Measurements from ENCODE around the gene ZNF79. TPM values are rescaled to one million over a fixed set of nuclear protein-coding genes. Genes with fewer than 3 reads are reported as not detected.

Gene ZNF79
- total and polyA plus RNA-seq, 4 donors: 1.0 to 10.3 (median 4.7) TPM

GRCh38 chr9:127403507-127404192, 20.5 kb upstream of the ZNF79 start:
- ATAC-seq (ENCODE audit: low FRiP score): no peak
- Histone ChIP-seq H3K9me3 (ENCODE audit: control insufficient read depth, low read length) (no peaks in the 10 kb centered on the region), H3K36me3 (ENCODE audit: control insufficient read depth in 1 of 2, insufficient read depth in 2 of 2, low read length in 1 of 2) (peaks cover 0 to 2% of the 10 kb centered on the region in 2 donors), H3K27ac (ENCODE audit: low read depth in 1 of 2, low read length in 2 of 2) (no peak overlapping the region), H3K4me1 (ENCODE audit: control insufficient read depth in 1 of 2, insufficient read depth in 2 of 2, low read length in 2 of 2) (no peaks in the 10 kb centered on the region), H3K4me3 (ENCODE audit: low read length in 2 of 2) (no peak overlapping the region), H3K27me3 (ENCODE audit: control insufficient read depth in 1 of 2, insufficient read depth in 2 of 2, low read length in 1 of 2) (no peaks in the 10 kb centered on the region)
- 90 to 91% methylated on average over 21 to 22 of the region's 22 CpGs for WGBS, 2 donors
- intact Hi-C loops (cut with DNase I): no loop called here
- no peak for DNase-seq

- intact Hi-C loops (cut with DNase I): no loop called here
- Histone ChIP-seq H3K27me3 (ENCODE audit: control insufficient read depth in 1 of 2, insufficient read depth in 2 of 2, low read length in 1 of 2) (no peaks in the 10 kb centered on the region), H3K36me3 (ENCODE audit: control insufficient read depth in 1 of 2, insufficient read depth in 2 of 2, low read length in 1 of 2) (peaks cover 0 to 2% of the 10 kb centered on the region in 2 donors), H3K4me3 (ENCODE audit: low read length in 2 of 2) (no peak overlapping the region), H3K9me3 (ENCODE audit: control insufficient read depth, low read length) (no peaks in the 10 kb centered on the region), H3K27ac (ENCODE audit: low read depth in 1 of 2, low read length in 2 of 2) (no peak overlapping the region), H3K4me1 (ENCODE audit: control insufficient read depth in 1 of 2, insufficient read depth in 2 of 2, low read length in 2 of 2) (no peaks in the 10 kb centered on the region)
- 94% methylated on average over 23 of the region's 23 CpGs for WGBS, 2 donors
- no peak for DNase-seq
- no peak for ATAC-seq (ENCODE audit: low FRiP score)
Observed at GRCh38 chr9:127404631-127405030, 19.6 kb upstream of the ZNF79 start.

GRCh38 chr9:127405344-127406125, 18.6 kb upstream of the ZNF79 start:
- Histone ChIP-seq H3K36me3 (ENCODE audit: control insufficient read depth in 1 of 2, insufficient read depth in 2 of 2, low read length in 1 of 2) (peaks cover 0 to 2% of the 10 kb centered on the region in 2 donors), H3K9me3 (ENCODE audit: control insufficient read depth, low read length) (no peaks in the 10 kb centered on the region), H3K4me3 (ENCODE audit: low read length in 2 of 2) (no peak overlapping the region), H3K4me1 (ENCODE audit: control insufficient read depth in 1 of 2, insufficient read depth in 2 of 2, low read length in 2 of 2) (no peaks in the 10 kb centered on the region), H3K27me3 (ENCODE audit: control insufficient read depth in 1 of 2, insufficient read depth in 2 of 2, low read length in 1 of 2) (no peaks in the 10 kb centered on the region), H3K27ac (ENCODE audit: low read depth in 1 of 2, low read length in 2 of 2) (no peak overlapping the region)
- no peak for DNase-seq
- ATAC-seq (ENCODE audit: low FRiP score): no peak
- 93 to 94% methylated on average over 20 of the region's 20 CpGs for WGBS, 2 donors
- intact Hi-C loops (cut with DNase I): no loop called here

- no peak overlapping the region for H3K4me3 ChIP-seq (ENCODE audit: low read length in 2 of 2)
- no peak for DNase-seq
- H3K27ac ChIP-seq (ENCODE audit: low read depth in 1 of 2, low read length in 2 of 2): no peak overlapping the region
- 84 to 86% methylated on average over 13 of the region's 13 CpGs for WGBS, 2 donors
- peaks cover 0 to 2% of the 10 kb centered on the region in 2 donors for H3K36me3 ChIP-seq (ENCODE audit: control insufficient read depth in 1 of 2, insufficient read depth in 2 of 2, low read length in 1 of 2)
- intact Hi-C loops (cut with DNase I): no loop called here
- H3K9me3 ChIP-seq (ENCODE audit: control insufficient read depth, low read length): no peaks in the 10 kb centered on the region
- H3K27me3 ChIP-seq (ENCODE audit: control insufficient read depth in 1 of 2, insufficient read depth in 2 of 2, low read length in 1 of 2): no peaks in the 10 kb centered on the region
- no peaks in the 10 kb centered on the region for H3K4me1 ChIP-seq (ENCODE audit: control insufficient read depth in 1 of 2, insufficient read depth in 2 of 2, low read length in 2 of 2)
- ATAC-seq (ENCODE audit: low FRiP score): no peak
Observed at GRCh38 chr9:127406799-127407491, 17.2 kb upstream of the ZNF79 start.

- peaks cover 0 to 2% of the 10 kb centered on the region in 2 donors for H3K36me3 ChIP-seq (ENCODE audit: control insufficient read depth in 1 of 2, insufficient read depth in 2 of 2, low read length in 1 of 2)
- WGBS, 2 donors: 88% methylated on average over 6 of the region's 6 CpGs
- H3K27ac ChIP-seq (ENCODE audit: low read depth in 1 of 2, low read length in 2 of 2): no peak overlapping the region
- intact Hi-C loops (cut with DNase I): no loop called here
- ATAC-seq (ENCODE audit: low FRiP score) (no peak), DNase-seq (no peak)
- no peaks in the 10 kb centered on the region for H3K9me3 ChIP-seq (ENCODE audit: control insufficient read depth, low read length)
- H3K4me1 ChIP-seq (ENCODE audit: control insufficient read depth in 1 of 2, insufficient read depth in 2 of 2, low read length in 2 of 2): no peaks in the 10 kb centered on the region
- H3K4me3 ChIP-seq (ENCODE audit: low read length in 2 of 2): no peak overlapping the region
- no peaks in the 10 kb centered on the region for H3K27me3 ChIP-seq (ENCODE audit: control insufficient read depth in 1 of 2, insufficient read depth in 2 of 2, low read length in 1 of 2)
Observed at GRCh38 chr9:127407492-127407843, 16.7 kb upstream of the ZNF79 start.

GRCh38 chr9:127411122-127411521, 13.1 kb upstream of the ZNF79 start:
- DNase-seq (no peak), ATAC-seq (ENCODE audit: low FRiP score) (no peak)
- H3K27ac ChIP-seq (ENCODE audit: low read depth in 1 of 2, low read length in 2 of 2): no peak overlapping the region
- H3K4me1 ChIP-seq (ENCODE audit: control insufficient read depth in 1 of 2, insufficient read depth in 2 of 2, low read length in 2 of 2): no peaks in the 10 kb centered on the region
- intact Hi-C loops (cut with DNase I): no loop called here
- no peaks in the 10 kb centered on the region for H3K36me3 ChIP-seq (ENCODE audit: control insufficient read depth in 1 of 2, insufficient read depth in 2 of 2, low read length in 1 of 2)
- WGBS, 2 donors: 89 to 96% methylated on average over 4 of the region's 4 CpGs
- no peaks in the 10 kb centered on the region for H3K9me3 ChIP-seq (ENCODE audit: control insufficient read depth, low read length)
- no peak overlapping the region for H3K4me3 ChIP-seq (ENCODE audit: low read length in 2 of 2)
- no peaks in the 10 kb centered on the region for H3K27me3 ChIP-seq (ENCODE audit: control insufficient read depth in 1 of 2, insufficient read depth in 2 of 2, low read length in 1 of 2)

- no peaks in the 10 kb centered on the region for H3K36me3 ChIP-seq (ENCODE audit: control insufficient read depth in 1 of 2, insufficient read depth in 2 of 2, low read length in 1 of 2)
- 89 to 91% methylated on average over 4 of the region's 4 CpGs for WGBS, 2 donors
Observed at GRCh38 chr9:127415141-127415540, 9.0 kb upstream of the ZNF79 start.

GRCh38 chr9:127415657-127416056, 8.5 kb upstream of the ZNF79 start:
- WGBS, 2 donors: 73 to 83% methylated on average over 1 of the region's 1 CpG

More at GRCh38 chr9:127415141-127415540, 9.0 kb upstream of the ZNF79 start:
- no peaks in the 10 kb centered on the region for H3K4me1 ChIP-seq (ENCODE audit: control insufficient read depth in 1 of 2, insufficient read depth in 2 of 2, low read length in 2 of 2)
- DNase-seq (no peak), ATAC-seq (ENCODE audit: low FRiP score) (no peak)
- no peaks in the 10 kb centered on the region for H3K9me3 ChIP-seq (ENCODE audit: control insufficient read depth, low read length)
- H3K4me3 ChIP-seq (ENCODE audit: low read length in 2 of 2): no peak overlapping the region
- intact Hi-C loops (cut with DNase I): no loop called here
- H3K27ac ChIP-seq (ENCODE audit: low read depth in 1 of 2, low read length in 2 of 2): no peak overlapping the region
- no peaks in the 10 kb centered on the region for H3K27me3 ChIP-seq (ENCODE audit: control insufficient read depth in 1 of 2, insufficient read depth in 2 of 2, low read length in 1 of 2)

More at GRCh38 chr9:127415657-127416056, 8.5 kb upstream of the ZNF79 start:
- intact Hi-C loops (cut with DNase I): no loop called here
- ATAC-seq (ENCODE audit: low FRiP score) (no peak), DNase-seq (no peak)
- no peak overlapping the region for H3K27ac ChIP-seq (ENCODE audit: low read depth in 1 of 2, low read length in 2 of 2)
- no peaks in the 10 kb centered on the region for H3K9me3 ChIP-seq (ENCODE audit: control insufficient read depth, low read length)
- no peaks in the 10 kb centered on the region for H3K4me1 ChIP-seq (ENCODE audit: control insufficient read depth in 1 of 2, insufficient read depth in 2 of 2, low read length in 2 of 2)
- H3K27me3 ChIP-seq (ENCODE audit: control insufficient read depth in 1 of 2, insufficient read depth in 2 of 2, low read length in 1 of 2): no peaks in the 10 kb centered on the region
- H3K4me3 ChIP-seq (ENCODE audit: low read length in 2 of 2): no peak overlapping the region
- H3K36me3 ChIP-seq (ENCODE audit: control insufficient read depth in 1 of 2, insufficient read depth in 2 of 2, low read length in 1 of 2): no peaks in the 10 kb centered on the region
